ENCODE measurements around the gene ZNF264.
"Not testable (repeated sequence)": the region's sequence is repeated elsewhere in the genome, so short reads cannot be mapped to it uniquely, and the experiment has no call there.

ZNF264 gene

DNA sequence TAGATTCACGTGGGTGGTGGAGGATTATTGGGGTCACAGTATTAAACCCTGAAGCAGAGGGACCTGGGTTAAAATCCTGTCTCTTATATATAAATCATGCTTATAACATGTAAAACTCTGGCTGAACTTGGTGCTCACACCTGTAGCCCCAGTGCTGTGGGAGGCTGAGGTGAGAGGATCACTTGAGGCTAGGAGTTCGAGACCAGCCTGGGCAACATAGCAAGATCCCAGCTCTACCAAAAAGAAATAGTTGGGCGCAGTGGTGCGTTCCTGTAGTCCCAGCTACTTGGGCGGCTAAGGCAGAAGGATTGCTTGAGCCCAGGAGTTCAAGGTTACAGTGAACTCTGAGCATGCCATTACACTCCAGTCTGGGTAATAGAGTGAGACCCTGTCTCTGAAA lies 51.5 kb downstream of the ZNF264 start:
- ChIA-PET CTCF (no interaction called here), POLR2A (no interaction called here)
- no peak for DNase-seq (ENCODE audit: extremely low spot score)
- TF ChIP-seq SP1 (IDR thresholded peaks at IDR 0.05) (no peak), ZNF384 (IDR thresholded peaks at IDR 0.05) (no peak), NFRKB (IDR thresholded peaks at IDR 0.05) (no peak), ELF4 (IDR thresholded peaks at IDR 0.05) (no peak), LEF1 (IDR thresholded peaks at IDR 0.05; ENCODE audit: borderline replicate concordance) (no peak), FOXA1 (IDR thresholded peaks at IDR 0.05) (no peak), CTBP1 (IDR thresholded peaks at IDR 0.05; ENCODE audit: borderline replicate concordance) (no peak), SUZ12 (IDR thresholded peaks at IDR 0.05) (no peak), L3MBTL2 (conservative IDR thresholded peaks at IDR 0.05) (no peak), TARDBP (IDR thresholded peaks at IDR 0.05) (no peak), ARNT (IDR thresholded peaks at IDR 0.05) (no peak), HDGF (IDR thresholded peaks at IDR 0.05; ENCODE audit: borderline replicate concordance) (no peak), BHLHE40 (IDR thresholded peaks at IDR 0.05; ENCODE audit: borderline replicate concordance) (no peak), FOXK2 (IDR thresholded peaks at IDR 0.05) (no peak), FOXM1 (IDR thresholded peaks at IDR 0.05; ENCODE audit: borderline replicate concordance) (no peak)
- TF ChIP-seq, protein P1, sequence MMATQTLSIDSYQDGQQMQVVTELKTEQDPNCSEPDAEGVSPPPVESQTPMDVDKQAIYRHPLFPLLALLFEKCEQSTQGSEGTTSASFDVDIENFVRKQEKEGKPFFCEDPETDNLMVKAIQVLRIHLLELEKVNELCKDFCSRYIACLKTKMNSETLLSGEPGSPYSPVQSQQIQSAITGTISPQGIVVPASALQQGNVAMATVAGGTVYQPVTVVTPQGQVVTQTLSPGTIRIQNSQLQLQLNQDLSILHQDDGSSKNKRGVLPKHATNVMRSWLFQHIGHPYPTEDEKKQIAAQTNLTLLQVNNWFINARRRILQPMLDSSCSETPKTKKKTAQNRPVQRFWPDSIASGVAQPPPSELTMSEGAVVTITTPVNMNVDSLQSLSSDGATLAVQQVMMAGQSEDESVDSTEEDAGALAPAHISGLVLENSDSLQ (IDR thresholded peaks at IDR 0.05) = no peak

DNA sequence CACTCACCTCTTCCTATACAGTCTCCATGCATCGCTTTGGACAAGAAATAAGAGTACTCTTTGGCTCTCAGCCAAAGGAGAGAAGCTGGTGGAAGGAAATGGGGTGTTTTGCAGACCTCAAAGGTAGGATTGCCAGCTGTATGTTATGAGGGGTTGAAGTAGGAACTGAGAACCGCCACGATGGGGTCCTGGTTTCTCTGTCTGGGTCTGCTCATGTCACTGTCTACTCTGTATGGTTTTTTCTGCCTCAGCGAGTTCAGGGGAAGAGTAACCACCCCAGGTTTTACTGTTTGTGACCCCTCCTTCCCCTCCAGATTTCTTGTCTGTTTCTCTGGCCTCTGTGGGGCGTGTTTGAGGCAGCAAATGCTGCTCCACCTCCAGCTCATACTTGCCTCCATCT lies 53.2 kb downstream of the ZNF264 start:
- CTCF ChIA-PET = no interaction called here
- DNase-seq (ENCODE audit: extremely low spot score) = no peak
- POLR2A ChIA-PET = no interaction called here
- TF ChIP-seq FOXK2 (IDR thresholded peaks at IDR 0.05) = no peak
- no peak for TF ChIP-seq ZNF384 (IDR thresholded peaks at IDR 0.05)

DNA sequence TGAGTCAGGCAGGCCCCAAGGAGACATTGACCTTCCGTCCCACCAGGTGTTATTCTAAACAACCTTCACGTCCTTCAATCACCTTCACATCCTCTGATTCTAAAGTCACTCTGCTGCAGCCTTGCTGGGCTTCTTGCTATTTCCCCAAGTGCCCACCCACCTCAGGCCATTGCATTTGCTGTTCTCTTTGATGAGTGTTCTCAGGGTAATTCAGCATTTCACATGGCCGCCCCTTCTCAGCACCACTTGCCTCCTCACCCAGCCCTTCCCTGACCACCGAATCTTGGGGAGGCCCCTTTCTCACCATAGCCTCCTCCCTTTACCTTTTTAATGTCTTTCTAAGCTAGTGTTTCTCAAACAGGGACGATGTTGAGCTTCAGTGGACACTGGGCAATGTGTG lies 53.8 kb downstream of the ZNF264 start:
- TF ChIP-seq ZNF384 (IDR thresholded peaks at IDR 0.05) (no peak), SUZ12 (IDR thresholded peaks at IDR 0.05) (no peak), LEF1 (IDR thresholded peaks at IDR 0.05; ENCODE audit: borderline replicate concordance) (no peak), L3MBTL2 (conservative IDR thresholded peaks at IDR 0.05) (no peak), SP1 (IDR thresholded peaks at IDR 0.05) (no peak), CTBP1 (IDR thresholded peaks at IDR 0.05; ENCODE audit: borderline replicate concordance) (no peak), BHLHE40 (IDR thresholded peaks at IDR 0.05; ENCODE audit: borderline replicate concordance) (no peak), NFRKB (IDR thresholded peaks at IDR 0.05) (no peak), FOXM1 (IDR thresholded peaks at IDR 0.05; ENCODE audit: borderline replicate concordance) (no peak), ARNT (IDR thresholded peaks at IDR 0.05) (no peak), TARDBP (IDR thresholded peaks at IDR 0.05) (no peak), FOXA1 (IDR thresholded peaks at IDR 0.05) (no peak)
- TF ChIP-seq, protein P1 (IDR thresholded peaks at IDR 0.05) = no peak
- ChIA-PET POLR2A (no interaction called here), CTCF (no interaction called here)
- DNase-seq (ENCODE audit: extremely low spot score) = no peak

DNA sequence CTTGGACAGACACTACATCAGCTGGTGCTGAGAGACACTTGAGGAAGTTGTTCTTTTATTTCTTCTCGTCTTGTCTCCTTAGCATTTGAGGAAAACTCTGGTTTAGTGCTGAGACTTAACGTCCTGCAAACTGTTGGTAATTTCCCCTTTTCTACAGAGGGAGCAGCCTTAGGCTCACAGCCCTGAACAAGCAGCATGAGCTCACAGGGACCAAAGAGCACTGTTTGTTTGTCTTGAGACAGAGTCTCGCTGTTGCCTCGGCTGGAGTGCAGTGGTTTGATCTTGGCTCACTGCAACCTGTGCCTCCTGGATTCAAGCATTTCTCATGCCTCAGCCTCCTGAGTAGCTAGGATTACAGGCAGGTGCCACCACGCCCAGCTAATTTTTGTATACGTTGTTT lies 54.7 kb downstream of the ZNF264 start:
- no peak for DNase-seq (ENCODE audit: extremely low spot score)
- TF ChIP-seq SUZ12 (IDR thresholded peaks at IDR 0.05) = no peak
- no peak for TF ChIP-seq FOXM1 (IDR thresholded peaks at IDR 0.05; ENCODE audit: borderline replicate concordance)
- no peak for TF ChIP-seq L3MBTL2 (conservative IDR thresholded peaks at IDR 0.05)
- TF ChIP-seq SP1 (IDR thresholded peaks at IDR 0.05) = no peak
- TF ChIP-seq FOXK2 (IDR thresholded peaks at IDR 0.05) = no peak
- TF ChIP-seq NFRKB (IDR thresholded peaks at IDR 0.05) = no peak
- no peak for TF ChIP-seq BHLHE40 (IDR thresholded peaks at IDR 0.05; ENCODE audit: borderline replicate concordance)
- no peak for TF ChIP-seq ELF4 (IDR thresholded peaks at IDR 0.05)
- TF ChIP-seq CTBP1 (IDR thresholded peaks at IDR 0.05; ENCODE audit: borderline replicate concordance) = no peak
- TF ChIP-seq ARNT (IDR thresholded peaks at IDR 0.05) = no peak
- TF ChIP-seq, protein P1 (IDR thresholded peaks at IDR 0.05) = no peak
- no peak for TF ChIP-seq TARDBP (IDR thresholded peaks at IDR 0.05)
- no peak for TF ChIP-seq HDGF (IDR thresholded peaks at IDR 0.05; ENCODE audit: borderline replicate concordance)
- TF ChIP-seq LEF1 (IDR thresholded peaks at IDR 0.05; ENCODE audit: borderline replicate concordance) = no peak
- no peak for TF ChIP-seq FOXA1 (IDR thresholded peaks at IDR 0.05)
- no peak for TF ChIP-seq ZNF384 (IDR thresholded peaks at IDR 0.05)
- ChIA-PET POLR2A (no interaction called here), CTCF (no interaction called here)

DNA sequence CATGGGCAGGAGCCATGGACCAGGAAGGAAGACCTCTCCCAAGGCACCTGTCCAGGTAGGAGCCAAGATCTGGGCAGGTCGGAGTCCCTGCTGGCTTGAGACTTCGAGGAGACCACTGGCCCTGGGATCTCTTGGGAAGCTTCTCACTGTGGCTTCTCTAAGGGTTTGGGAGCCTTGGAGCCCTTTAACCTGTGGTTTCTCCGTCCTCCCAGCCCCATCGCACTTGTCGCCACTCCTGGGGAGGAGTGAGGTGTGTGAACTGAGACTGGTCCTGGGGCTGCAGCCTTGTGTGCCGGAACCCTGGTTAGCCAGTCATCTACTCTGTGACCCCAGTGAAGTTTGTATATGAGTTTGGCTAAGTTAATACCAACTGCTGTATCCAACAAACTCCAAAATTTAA lies 57.3 kb downstream of the ZNF264 start:
- TF ChIP-seq FOXM1 (IDR thresholded peaks at IDR 0.05; ENCODE audit: borderline replicate concordance) = no peak
- TF ChIP-seq, protein P1 (IDR thresholded peaks at IDR 0.05) = no peak
- TF ChIP-seq ELF4 (IDR thresholded peaks at IDR 0.05) = no peak
- TF ChIP-seq NFRKB (IDR thresholded peaks at IDR 0.05) = no peak
- TF ChIP-seq LEF1 (IDR thresholded peaks at IDR 0.05; ENCODE audit: borderline replicate concordance) = no peak
- TF ChIP-seq HDGF (IDR thresholded peaks at IDR 0.05; ENCODE audit: borderline replicate concordance) = no peak
- no peak for TF ChIP-seq CTBP1 (IDR thresholded peaks at IDR 0.05; ENCODE audit: borderline replicate concordance)
- no peak for TF ChIP-seq SUZ12 (IDR thresholded peaks at IDR 0.05)
- TF ChIP-seq FOXA1 (IDR thresholded peaks at IDR 0.05) = no peak
- TF ChIP-seq BHLHE40 (IDR thresholded peaks at IDR 0.05; ENCODE audit: borderline replicate concordance) = no peak
- TF ChIP-seq ARNT (IDR thresholded peaks at IDR 0.05) = no peak
- TF ChIP-seq L3MBTL2 (conservative IDR thresholded peaks at IDR 0.05) = no peak
- TF ChIP-seq SP1 (IDR thresholded peaks at IDR 0.05) = no peak
- no peak for TF ChIP-seq FOXK2 (IDR thresholded peaks at IDR 0.05)
- TF ChIP-seq TARDBP (IDR thresholded peaks at IDR 0.05) = no peak
- DNase-seq (ENCODE audit: extremely low spot score) = no peak
- ChIA-PET CTCF (no interaction called here), POLR2A (no interaction called here)

DNA sequence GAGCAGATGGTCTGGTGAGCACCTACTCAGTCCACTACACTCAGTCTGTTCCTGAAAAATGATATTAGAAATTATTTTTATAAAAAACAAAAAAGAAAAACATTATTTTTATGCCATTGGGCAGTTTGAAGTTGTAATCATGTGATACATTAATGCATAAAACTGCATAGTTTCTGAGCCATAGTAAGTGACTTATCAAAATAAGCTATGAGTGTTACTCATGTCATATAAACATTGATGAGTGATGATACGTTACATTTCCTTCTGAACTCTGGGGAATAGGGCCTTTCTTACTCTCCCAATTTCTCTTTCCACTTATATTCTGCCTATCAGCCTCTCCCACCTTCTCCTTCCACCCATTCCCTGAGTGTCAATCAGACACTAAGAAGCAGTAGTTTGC lies 58.0 kb downstream of the ZNF264 start:
- POLR2A ChIA-PET = interaction anchor here (0.8 kb wide), 1 partner anchor 9 kb away, joined by 4 read pairs; the partner anchor contains the start of gene ZNF805
- DNase-seq (ENCODE audit: extremely low spot score) = no peak
- no peak for TF ChIP-seq NFRKB (IDR thresholded peaks at IDR 0.05)
- no peak for TF ChIP-seq TARDBP (IDR thresholded peaks at IDR 0.05)
- TF ChIP-seq HDGF (IDR thresholded peaks at IDR 0.05; ENCODE audit: borderline replicate concordance) = no peak
- TF ChIP-seq SP1 (IDR thresholded peaks at IDR 0.05) = no peak
- TF ChIP-seq BHLHE40 (IDR thresholded peaks at IDR 0.05; ENCODE audit: borderline replicate concordance) = no peak
- TF ChIP-seq ARNT (IDR thresholded peaks at IDR 0.05) = no peak
- no peak for TF ChIP-seq L3MBTL2 (conservative IDR thresholded peaks at IDR 0.05)
- TF ChIP-seq CTBP1 (IDR thresholded peaks at IDR 0.05; ENCODE audit: borderline replicate concordance) = no peak
- CTCF ChIA-PET = no interaction called here

DNA sequence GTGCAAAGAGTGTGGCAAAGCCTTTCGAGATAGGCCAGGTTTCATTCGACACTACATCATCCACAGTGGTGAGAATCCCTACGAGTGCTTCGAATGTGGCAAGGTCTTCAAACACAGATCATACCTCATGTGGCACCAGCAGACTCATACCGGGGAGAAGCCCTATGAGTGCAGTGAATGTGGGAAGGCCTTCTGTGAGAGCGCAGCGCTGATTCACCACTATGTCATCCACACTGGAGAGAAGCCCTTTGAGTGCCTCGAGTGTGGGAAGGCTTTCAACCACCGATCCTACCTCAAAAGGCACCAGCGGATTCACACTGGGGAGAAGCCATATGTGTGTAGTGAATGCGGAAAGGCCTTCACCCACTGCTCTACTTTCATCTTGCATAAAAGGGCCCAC lies 62.5 kb downstream of the ZNF264 start:
- POLR2A ChIA-PET; DNase-seq (ENCODE audit: extremely low spot score); CTCF ChIA-PET: not testable (repeated sequence)
